ENCODE measurements around the gene IQCH. TPM values are rescaled to one million over a fixed set of nuclear protein-coding genes. Genes with fewer than 3 reads are reported as not detected.

The IQCH gene
- total RNA-seq, 1 experiment from 2014 or later, result 2.1 TPM

DNA sequence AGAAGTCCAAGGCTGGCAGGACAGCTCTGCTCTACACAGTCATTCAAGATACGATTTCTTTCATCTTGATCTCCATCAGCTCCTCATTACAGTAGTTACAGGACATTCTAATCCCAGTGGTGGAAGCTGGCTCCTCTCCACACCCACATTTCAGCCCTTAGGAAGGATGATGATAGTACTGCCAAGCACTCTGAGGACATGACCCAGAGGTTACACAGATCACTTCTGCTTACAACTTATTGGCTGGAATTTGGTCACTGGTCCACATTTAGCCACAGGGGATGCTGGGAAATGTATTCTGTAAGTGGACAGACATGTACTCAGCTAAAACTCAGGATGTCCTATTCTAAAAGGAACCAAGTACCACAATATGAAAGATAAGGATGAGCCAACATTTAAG lies 77.1 kb downstream of the IQCH start:
- H2AFZ ChIP-seq (ENCODE audit: low read length), result no peak overlapping the region
- intact Hi-C loops (cut with micrococcal nuclease), result no loop called here
- CTCF ChIA-PET, result interaction anchor here (0.6 kb wide), 1 partner anchor 33 kb away, joined by 5 read pairs; no protein-coding TSS in a partner anchor

DNA sequence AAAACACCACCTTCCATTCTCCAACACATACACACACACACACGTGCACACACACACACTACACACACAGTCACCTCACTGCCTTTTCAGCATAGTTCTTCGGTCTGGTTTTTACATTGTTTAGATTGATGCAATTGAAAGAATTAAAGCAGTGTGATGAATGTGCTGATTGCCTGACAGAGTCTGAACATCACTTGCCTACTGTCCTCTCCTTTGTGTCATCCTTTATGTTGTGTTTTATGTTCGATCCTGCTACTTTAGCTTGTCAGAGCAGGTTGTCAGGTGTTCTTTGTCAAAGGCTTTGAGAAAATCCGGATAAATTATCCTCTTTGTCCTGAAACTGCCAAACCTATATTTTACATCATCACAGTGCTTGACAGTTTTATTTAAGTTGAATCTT lies 80.4 kb downstream of the IQCH start:
- Histone ChIP-seq H3K27ac (ENCODE audit: low read length) (no peak overlapping the region), H3K27me3 (ENCODE audit: low read length) (no peaks in the 10 kb centered on the region), H2AFZ (ENCODE audit: low read length) (no peak overlapping the region), H3F3A (ENCODE audit: low read length, unreplicated experiment) (no peaks in the 10 kb centered on the region), H3K4me1 (ENCODE audit: insufficient read depth, low read length) (no peaks in the 10 kb centered on the region; the same call in 1 of the 2 replicates), H3K79me2 (ENCODE audit: low read length) (no peaks in the 10 kb centered on the region), H3K36me3 (ENCODE audit: low read depth, low read length) (no peaks in the 10 kb centered on the region), H3K9me3 (ENCODE audit: low read length) (no peaks in the 10 kb centered on the region), H3K9me2 (replicated peaks; ENCODE audit: low read length) (no peaks in the 10 kb centered on the region), H3K4me2 (ENCODE audit: low read length) (no peak overlapping the region), H4K20me1 (ENCODE audit: low read length) (no peaks in the 10 kb centered on the region), H3K9ac (ENCODE audit: low read length) (no peak overlapping the region), H3K4me3 (ENCODE audit: low read length) (no peak overlapping the region)
- ATAC-seq (no peak), DNase-seq (no peak)
- POLR2A ChIA-PET (ENCODE audit: unreplicated experiment), result no interaction called here
- CTCF ChIA-PET, result no interaction called here
- no peak for TF ChIP-seq EZH2phosphoT487 (IDR thresholded peaks at IDR 0.05; ENCODE audit: borderline replicate concordance, low read length)
- TF ChIP-seq EZH2 (IDR thresholded peaks at IDR 0.05; ENCODE audit: low read length, unreplicated experiment), result no peak
- TF ChIP-seq, protein P1, sequence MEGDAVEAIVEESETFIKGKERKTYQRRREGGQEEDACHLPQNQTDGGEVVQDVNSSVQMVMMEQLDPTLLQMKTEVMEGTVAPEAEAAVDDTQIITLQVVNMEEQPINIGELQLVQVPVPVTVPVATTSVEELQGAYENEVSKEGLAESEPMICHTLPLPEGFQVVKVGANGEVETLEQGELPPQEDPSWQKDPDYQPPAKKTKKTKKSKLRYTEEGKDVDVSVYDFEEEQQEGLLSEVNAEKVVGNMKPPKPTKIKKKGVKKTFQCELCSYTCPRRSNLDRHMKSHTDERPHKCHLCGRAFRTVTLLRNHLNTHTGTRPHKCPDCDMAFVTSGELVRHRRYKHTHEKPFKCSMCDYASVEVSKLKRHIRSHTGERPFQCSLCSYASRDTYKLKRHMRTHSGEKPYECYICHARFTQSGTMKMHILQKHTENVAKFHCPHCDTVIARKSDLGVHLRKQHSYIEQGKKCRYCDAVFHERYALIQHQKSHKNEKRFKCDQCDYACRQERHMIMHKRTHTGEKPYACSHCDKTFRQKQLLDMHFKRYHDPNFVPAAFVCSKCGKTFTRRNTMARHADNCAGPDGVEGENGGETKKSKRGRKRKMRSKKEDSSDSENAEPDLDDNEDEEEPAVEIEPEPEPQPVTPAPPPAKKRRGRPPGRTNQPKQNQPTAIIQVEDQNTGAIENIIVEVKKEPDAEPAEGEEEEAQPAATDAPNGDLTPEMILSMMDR (conservative IDR thresholded peaks at IDR 0.05; ENCODE audit: low read depth, low read length), result no peak
- intact Hi-C loops (cut with micrococcal nuclease), result no loop called here
- no TSS peak for BruUV-seq (replicated peaks)

More for the DNA sequence above, 77.1 kb downstream of the IQCH start:
- H3K36me3 ChIP-seq (ENCODE audit: low read depth, low read length), result no peaks in the 10 kb centered on the region
- POLR2A ChIA-PET (ENCODE audit: unreplicated experiment), result no interaction called here
- BruUV-seq (replicated peaks), result no TSS peak
- TF ChIP-seq, protein P1 (conservative IDR thresholded peaks at IDR 0.05; ENCODE audit: low read depth, low read length), result no peak
- TF ChIP-seq EZH2phosphoT487 (IDR thresholded peaks at IDR 0.05; ENCODE audit: borderline replicate concordance, low read length), result no peak
- no peak for TF ChIP-seq EZH2 (IDR thresholded peaks at IDR 0.05; ENCODE audit: low read length, unreplicated experiment)
- no peak overlapping the region for H3K27ac ChIP-seq (ENCODE audit: low read length)
- no peaks in the 10 kb centered on the region for H3K9me3 ChIP-seq (ENCODE audit: low read length)
- ATAC-seq (no peak), DNase-seq (no peak)
- no peaks in the 10 kb centered on the region for H3K27me3 ChIP-seq (ENCODE audit: low read length)
- no peaks in the 10 kb centered on the region for H4K20me1 ChIP-seq (ENCODE audit: low read length)
- no peaks in the 10 kb centered on the region; the same call in 1 of the 2 replicates for H3K4me1 ChIP-seq (ENCODE audit: insufficient read depth, low read length)
- no peaks in the 10 kb centered on the region for H3K9me2 ChIP-seq (replicated peaks; ENCODE audit: low read length)
- no peaks in the 10 kb centered on the region for H3F3A ChIP-seq (ENCODE audit: low read length, unreplicated experiment)
- no peak overlapping the region for H3K9ac ChIP-seq (ENCODE audit: low read length)
- no peak overlapping the region for H3K4me2 ChIP-seq (ENCODE audit: low read length)
- no peak overlapping the region for H3K4me3 ChIP-seq (ENCODE audit: low read length)
- H3K79me2 ChIP-seq (ENCODE audit: low read length), result no peaks in the 10 kb centered on the region

DNA sequence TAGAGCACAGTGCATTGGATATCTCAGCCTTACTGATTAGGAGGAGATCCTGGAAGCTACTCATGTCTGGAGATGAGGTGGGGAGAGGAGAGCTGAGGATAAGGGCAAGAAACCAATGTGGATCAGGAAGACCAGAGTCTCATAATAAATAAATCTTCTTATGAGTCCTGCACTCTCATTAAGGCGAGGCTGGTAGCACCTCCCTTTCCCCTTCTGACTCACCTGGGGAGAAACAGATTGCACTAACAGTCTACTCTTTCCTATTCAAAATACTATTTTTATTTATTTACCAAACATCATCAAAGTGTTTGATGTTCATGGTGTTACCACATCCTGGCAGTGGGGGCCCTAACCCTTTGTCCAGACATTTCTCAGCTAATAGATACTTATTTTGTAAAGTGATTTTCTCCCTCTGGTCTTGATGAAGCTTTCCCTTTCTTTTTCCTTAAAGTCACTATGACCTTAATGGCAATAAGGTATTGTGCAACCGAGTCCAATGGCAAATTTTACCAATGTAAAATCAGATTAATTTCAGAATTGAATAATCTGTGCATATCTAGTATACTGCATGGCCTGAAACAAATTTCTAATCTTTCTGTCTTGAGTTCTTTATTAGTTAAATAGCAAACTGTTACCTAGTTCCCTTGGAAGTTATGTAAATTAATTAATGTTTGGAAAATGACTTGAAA lies 81.1 kb downstream of the IQCH start:
- intact Hi-C loops (cut with micrococcal nuclease), result no loop called here
- CTCF ChIA-PET, result no interaction called here

More for the DNA sequence above, 81.1 kb downstream of the IQCH start:
- H2AFZ ChIP-seq (ENCODE audit: low read length), result no peak overlapping the region
- H3K9ac ChIP-seq (ENCODE audit: low read length), result no peak overlapping the region
- POLR2A ChIA-PET (ENCODE audit: unreplicated experiment), result no interaction called here
- H3K9me2 ChIP-seq (replicated peaks; ENCODE audit: low read length), result no peaks in the 10 kb centered on the region
- DNase-seq (peak; percentile 3), ATAC-seq (peak; percentile 67)
- TF ChIP-seq EZH2 (IDR thresholded peaks at IDR 0.05; ENCODE audit: low read length, unreplicated experiment) (no peak), EZH2phosphoT487 (IDR thresholded peaks at IDR 0.05; ENCODE audit: borderline replicate concordance, low read length) (no peak)
- TF ChIP-seq, protein P1 (conservative IDR thresholded peaks at IDR 0.05; ENCODE audit: low read depth, low read length), result no peak
- H3K79me2 ChIP-seq (ENCODE audit: low read length), result no peaks in the 10 kb centered on the region
- H3K4me1 ChIP-seq (ENCODE audit: insufficient read depth, low read length), result no peaks in the 10 kb centered on the region; the same call in 1 of the 2 replicates
- H3K4me2 ChIP-seq (ENCODE audit: low read length), result no peak overlapping the region
- BruUV-seq (replicated peaks), result no TSS peak
- H3K27ac ChIP-seq (ENCODE audit: low read length), result no peak overlapping the region
- no peaks in the 10 kb centered on the region for H3K27me3 ChIP-seq (ENCODE audit: low read length)
- H3K36me3 ChIP-seq (ENCODE audit: low read depth, low read length), result no peaks in the 10 kb centered on the region
- no peaks in the 10 kb centered on the region for H3F3A ChIP-seq (ENCODE audit: low read length, unreplicated experiment)
- no peak overlapping the region for H3K4me3 ChIP-seq (ENCODE audit: low read length)
- no peaks in the 10 kb centered on the region for H4K20me1 ChIP-seq (ENCODE audit: low read length)
- H3K9me3 ChIP-seq (ENCODE audit: low read length), result no peaks in the 10 kb centered on the region

All from PC-3 (cell line).